Chondrocyte (in vitro differentiated cells): ENCODE measurements around the gene IL3. TPM values are rescaled to one million over a fixed set of nuclear protein-coding genes. Genes with fewer than 3 reads are reported as not detected.

Source experiments
- DNase-seq: peaks from one replicate; pipeline ENCODE4 v3.0.0; 2021; ENCODE audit warnings: mixed read lengths, low spot score
- H3K27ac Mint-ChIP-seq: one replicate; pipeline ENCODE4 v1.8.0; 2021; ENCODE audit warnings: mild to moderate bottlenecking, moderate library complexity, mixed read lengths; ENCODE audit not compliant: unreplicated experiment
- H3K27me3 Mint-ChIP-seq: 2 replicates; pipeline ENCODE4 v1.8.0; 2021; ENCODE audit warnings: low read depth, mixed read lengths
- H3K36me3 Mint-ChIP-seq: 2 replicates; pipeline ENCODE4 v1.8.0; 2021; ENCODE audit warnings: low read depth, mixed read lengths
- H3K4me1 Mint-ChIP-seq: 2 replicates; pipeline ENCODE4 v1.8.0; 2021; ENCODE audit warnings: low read depth, mild to moderate bottlenecking, mixed read lengths
- H3K4me3 Mint-ChIP-seq: one replicate; pipeline ENCODE4 v1.8.0; 2021; ENCODE audit warnings: mild to moderate bottlenecking, moderate library complexity, mixed read lengths; ENCODE audit not compliant: unreplicated experiment
- H3K9me3 Mint-ChIP-seq: 2 replicates; pipeline ENCODE4 v1.8.0; 2021; ENCODE audit warnings: low read depth, mixed read lengths
- CTCF ChIP-seq: fragments of 200-600 bp; sonication (generic); IDR thresholded peaks from 2 replicates; pipeline ENCODE4 v1.5.0; 2021; ENCODE audit warnings: antibody characterized with exemption, mild to moderate bottlenecking, moderate library complexity
- total RNA-seq: library from RNA; stranded (reverse); gene quantifications from 3 replicates; pipeline ENCODE4 v1.2.1, GENCODE V29; 2021

IL3 gene
- total RNA-seq, 1 donor from 2014 or later: not detected

- no peaks in the 10 kb centered on the region for H3K36me3 Mint-ChIP-seq
- H3K27ac Mint-ChIP-seq: no peak overlapping the region
- no peaks in the 10 kb centered on the region for H3K27me3 Mint-ChIP-seq
- H3K9me3 Mint-ChIP-seq: no peaks in the 10 kb centered on the region
- no peak for DNase-seq
- peaks cover 24% of the 10 kb centered on the region for H3K4me1 Mint-ChIP-seq
- no peak overlapping the region for H3K4me3 Mint-ChIP-seq
- no peak for TF ChIP-seq CTCF
Observed at GRCh38 chr5:132082329-132083023, 22.0 kb downstream of the IL3 start.

- Mint-ChIP-seq H3K27me3 (no peaks in the 10 kb centered on the region), H3K9me3 (no peaks in the 10 kb centered on the region), H3K36me3 (no peaks in the 10 kb centered on the region), H3K4me3 (no peak overlapping the region), H3K4me1 (peaks cover 24% of the 10 kb centered on the region), H3K27ac (no peak overlapping the region)
- DNase-seq: no peak
- no peak for TF ChIP-seq CTCF
Observed at GRCh38 chr5:132083071-132083678, 22.7 kb downstream of the IL3 start.

GRCh38 chr5:132085686-132086085 is 25.2 kb downstream of the IL3 start:
- DNase-seq: no peak
- TF ChIP-seq CTCF: no peak
- no peak overlapping the region for H3K27ac Mint-ChIP-seq
- no peaks in the 10 kb centered on the region for H3K9me3 Mint-ChIP-seq
- no peaks in the 10 kb centered on the region for H3K36me3 Mint-ChIP-seq
- H3K4me1 Mint-ChIP-seq: peaks cover 39% of the 10 kb centered on the region
- H3K27me3 Mint-ChIP-seq: no peaks in the 10 kb centered on the region
- no peak overlapping the region for H3K4me3 Mint-ChIP-seq

- no peak for TF ChIP-seq CTCF
- Mint-ChIP-seq H3K27ac (peak overlapping the region; percentile 83), H3K4me3 (no peak overlapping the region), H3K9me3 (no peaks in the 10 kb centered on the region), H3K4me1 (peaks cover 39% of the 10 kb centered on the region), H3K36me3 (no peaks in the 10 kb centered on the region), H3K27me3 (no peaks in the 10 kb centered on the region)
- peak; percentile 68 for DNase-seq
Observed at GRCh38 chr5:132086277-132086794, 25.9 kb downstream of the IL3 start.

- no peak for TF ChIP-seq CTCF
- Mint-ChIP-seq H3K27me3 (no peaks in the 10 kb centered on the region), H3K4me3 (no peak overlapping the region), H3K4me1 (peaks cover 39% of the 10 kb centered on the region), H3K27ac (no peak overlapping the region), H3K36me3 (no peaks in the 10 kb centered on the region), H3K9me3 (no peaks in the 10 kb centered on the region)
- DNase-seq: no peak
Observed at GRCh38 chr5:132087176-132087575, 26.7 kb downstream of the IL3 start.
